GM12878 (cell line): ENCODE results near the gene IFRD1. TPM values are rescaled to one million over a fixed set of nuclear protein-coding genes. Genes with fewer than 3 reads are reported as not detected.

Source experiments
- CBFB ChIP-seq: IDR thresholded peaks from 2 replicates; pipeline ENCODE4 v1.6.1; 2016; ENCODE audit warnings: antibody characterized with exemption, low read depth
- CEBPB ChIP-seq, 2 experiments: fragments of 150-350 bp in 1 of 2; IDR thresholded peaks; 2 replicates each; pipeline ENCODE4 v1.6.1; 2012 to 2014; ENCODE audit warnings: low read depth in 2 of 2, low read length in 2 of 2, borderline replicate concordance in 1 of 2, inconsistent platforms in 1 of 2
- CUX1 ChIP-seq: IDR thresholded peaks from 2 replicates; pipeline ENCODE4 v1.6.1; 2012; ENCODE audit warnings: improper control_type of control experiment, low read depth, low read length; ENCODE audit not compliant: insufficient replicate concordance
- EED ChIP-seq: sonication (generic); IDR thresholded peaks from 2 replicates; pipeline ENCODE4 v1.6.1; 2016; ENCODE audit warnings: antibody characterized with exemption, low read depth
- FOS ChIP-seq: IDR thresholded peaks from 3 replicates; pipeline ENCODE4 v1.6.1; 2011; ENCODE audit warnings: borderline replicate concordance; ENCODE audit not compliant: insufficient read length; ENCODE audit errors: extremely low read depth
- MTA3 ChIP-seq: IDR thresholded peaks from 2 replicates; pipeline ENCODE4 v1.6.1; 2012; ENCODE audit warnings: low read length, inconsistent platforms, borderline replicate concordance
- NFIC ChIP-seq: IDR thresholded peaks from 2 replicates; pipeline ENCODE4 v1.6.1; 2012; ENCODE audit warnings: low read depth, mild to moderate bottlenecking, inconsistent platforms, low read length, moderate library complexity
- NFXL1 ChIP-seq: fragments of 450-650 bp; IDR thresholded peaks from 2 replicates; pipeline ENCODE4 v1.6.1; 2017; ENCODE audit warnings: antibody characterized with exemption, mild to moderate bottlenecking, borderline replicate concordance
- PKNOX1 ChIP-seq: fragments of 450-650 bp; IDR thresholded peaks from 2 replicates; pipeline ENCODE4 v1.6.1; 2016; ENCODE audit warnings: mild to moderate bottlenecking
- POU2F2 ChIP-seq: IDR thresholded peaks from 3 replicates; pipeline ENCODE4 v1.6.1; 2011; ENCODE audit warnings: low read depth, mild to moderate bottlenecking, low read length, borderline replicate concordance
- RCOR1 ChIP-seq: conservative IDR thresholded peaks from 2 replicates; pipeline ENCODE4 v1.6.1; 2012; ENCODE audit warnings: low read depth, low read length, improper control_type of control experiment
- RELA ChIP-seq: fragments of 450-650 bp; IDR thresholded peaks from 2 replicates; pipeline ENCODE4 v1.8.0; 2014; ENCODE audit warnings: borderline replicate concordance; ENCODE audit not compliant: partially characterized antibody
- SREBF1 ChIP-seq: IDR thresholded peaks from 2 replicates; pipeline ENCODE4 v1.6.1; 2012; ENCODE audit warnings: mild to moderate bottlenecking, low read length
- SREBF2 ChIP-seq: IDR thresholded peaks from 2 replicates; pipeline ENCODE4 v1.6.1; 2012; ENCODE audit warnings: mild to moderate bottlenecking, low read length
- polyA plus RNA-seq, 11 experiments: library from polyadenylated mRNA; depleted of rRNA in 4 of 11; unstranded in 6 of 11; stranded (reverse) in 5 of 11; fragments of >200 nt; fragmentation: Nextera tagmentation in 4 of 11; fragmentation: Illumina TruSeq in 1 of 11; extraction: Ambion mirVana in 4 of 11; extraction: Trizol in 1 of 11; gene quantifications; 1 replicate in 1 of 11; 2 replicates in 10 of 11; pipeline versions ENCODE4 v1.2.1 to v1.2.3, GENCODE V29; 2011 to 2016; ENCODE audit warnings: inconsistent platforms in 2 of 11, missing spikeins in 2 of 11, low read depth in 1 of 11
- total RNA-seq, 4 experiments: library from RNA; depleted of rRNA in 3 of 4; stranded (reverse); fragments of >200 nt in 3 of 4; fragmentation: Illumina TruSeq in 1 of 4; extraction: Trizol in 1 of 4; gene quantifications; 2 replicates each; pipeline versions ENCODE4 v1.2.1 to v1.2.3, GENCODE V29; 2013 to 2021
- TF ChIP-seq, protein P1 (sequence below): IDR thresholded peaks from 2 replicates; pipeline ENCODE4 v1.6.1; 2011; ENCODE audit warnings: mild to moderate bottlenecking, low read depth, low read length, moderate library complexity; ENCODE audit not compliant: insufficient replicate concordance
- TF ChIP-seq, protein P2 (sequence below): fragments of 450-650 bp; IDR thresholded peaks from 2 replicates; pipeline ENCODE4 v1.6.1; 2016; ENCODE audit warnings: mild to moderate bottlenecking
- TF ChIP-seq, protein P3 (sequence below), 3 experiments: IDR thresholded peaks in 2 of 3; conservative IDR thresholded peaks in 1 of 3; 2 replicates each; pipeline ENCODE4 v1.5.1; 2011; ENCODE audit warnings: low read depth in 3 of 3, low read length in 3 of 3, mild to moderate bottlenecking in 3 of 3, control low read depth in 2 of 3, moderate library complexity in 2 of 3, inconsistent platforms in 1 of 3, mixed read lengths in 1 of 3; ENCODE audit not compliant: control insufficient read depth in 2 of 3, insufficient read depth in 1 of 3; ENCODE audit errors: extremely low read depth in 1 of 3

IFRD1 gene
- total and polyA plus RNA-seq, 10 of the 15 experiments (the other 5 are each of a cell fraction or from before 2014, with no cell fraction given) = 9.6 to 31.1 (median 19.9) TPM

DNA sequence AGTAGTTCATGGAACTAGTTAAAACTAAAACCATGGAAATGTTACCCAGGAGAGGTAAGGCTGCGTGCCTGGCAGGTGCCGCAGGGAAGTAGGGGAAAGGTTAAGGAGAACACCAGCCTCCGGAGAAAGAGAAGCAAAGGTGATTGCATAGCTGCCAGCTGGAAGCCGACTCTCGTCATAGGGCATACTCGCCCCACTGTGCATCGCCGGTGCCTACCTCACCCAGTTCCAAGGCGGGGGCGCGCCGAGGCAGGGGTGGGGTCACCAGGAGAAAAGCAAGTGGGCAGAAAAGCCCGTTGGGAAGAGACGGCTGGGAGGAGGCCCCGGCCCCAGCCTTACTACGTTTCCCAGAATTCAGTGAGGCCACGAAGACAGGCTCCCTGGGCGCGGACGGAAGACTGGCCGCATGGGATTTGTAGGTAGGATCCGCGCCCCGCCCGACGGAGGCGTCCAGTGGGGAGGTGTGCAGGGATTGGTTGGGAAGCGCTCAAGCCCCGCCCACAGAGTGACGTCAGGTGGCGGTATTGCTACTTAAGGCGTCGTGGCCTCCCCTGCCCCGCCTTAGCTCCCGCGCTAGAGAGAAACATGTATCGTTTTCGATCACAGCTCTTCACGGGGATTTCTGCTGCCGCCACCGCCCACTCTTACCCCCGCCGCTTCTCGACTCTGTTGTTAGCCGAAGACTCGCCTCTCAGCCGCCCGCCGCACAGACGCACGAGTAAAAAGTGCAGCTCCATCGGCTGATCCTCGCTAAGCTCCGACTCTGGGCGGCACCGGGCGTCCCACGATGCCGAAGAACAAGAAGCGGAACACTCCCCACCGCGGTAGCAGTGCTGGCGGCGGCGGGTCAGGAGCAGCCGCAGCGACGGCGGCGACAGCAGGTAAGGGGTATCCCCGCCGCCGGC is at the start of gene IFRD1 (continued):
- TF ChIP-seq RELA (peak; percentile 37), SREBF1 (no peak; the same call in 1 of the 2 replicates), RCOR1 (no peak), CBFB (peak; percentile 86; the same call in 1 of the 2 replicates), SREBF2 (no peak), PKNOX1 (peak; percentile 45), EED (no peak; the same call in 1 of the 2 replicates), NFIC (no peak), POU2F2 (peak; percentile 94), MTA3 (no peak), NFXL1 (no peak), CUX1 (no peak), FOS (no peak), CEBPB (IDR thresholded peaks at IDR 0.05; ENCODE audit: borderline replicate concordance in 1 of 2, low read depth in 2 of 2, low read length in 2 of 2) (no peak)
- TF ChIP-seq, protein P1, sequence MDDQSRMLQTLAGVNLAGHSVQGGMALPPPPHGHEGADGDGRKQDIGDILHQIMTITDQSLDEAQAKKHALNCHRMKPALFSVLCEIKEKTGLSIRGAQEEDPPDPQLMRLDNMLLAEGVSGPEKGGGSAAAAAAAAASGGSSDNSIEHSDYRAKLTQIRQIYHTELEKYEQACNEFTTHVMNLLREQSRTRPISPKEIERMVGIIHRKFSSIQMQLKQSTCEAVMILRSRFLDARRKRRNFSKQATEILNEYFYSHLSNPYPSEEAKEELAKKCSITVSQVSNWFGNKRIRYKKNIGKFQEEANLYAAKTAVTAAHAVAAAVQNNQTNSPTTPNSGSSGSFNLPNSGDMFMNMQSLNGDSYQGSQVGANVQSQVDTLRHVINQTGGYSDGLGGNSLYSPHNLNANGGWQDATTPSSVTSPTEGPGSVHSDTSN = no peak
- TF ChIP-seq, protein P2, sequence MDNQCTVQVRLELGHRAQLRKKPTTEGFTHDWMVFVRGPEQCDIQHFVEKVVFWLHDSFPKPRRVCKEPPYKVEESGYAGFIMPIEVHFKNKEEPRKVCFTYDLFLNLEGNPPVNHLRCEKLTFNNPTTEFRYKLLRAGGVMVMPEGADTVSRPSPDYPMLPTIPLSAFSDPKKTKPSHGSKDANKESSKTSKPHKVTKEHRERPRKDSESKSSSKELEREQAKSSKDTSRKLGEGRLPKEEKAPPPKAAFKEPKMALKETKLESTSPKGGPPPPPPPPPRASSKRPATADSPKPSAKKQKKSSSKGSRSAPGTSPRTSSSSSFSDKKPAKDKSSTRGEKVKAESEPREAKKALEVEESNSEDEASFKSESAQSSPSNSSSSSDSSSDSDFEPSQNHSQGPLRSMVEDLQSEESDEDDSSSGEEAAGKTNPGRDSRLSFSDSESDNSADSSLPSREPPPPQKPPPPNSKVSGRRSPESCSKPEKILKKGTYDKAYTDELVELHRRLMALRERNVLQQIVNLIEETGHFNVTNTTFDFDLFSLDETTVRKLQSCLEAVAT = peak; percentile 86
- TF ChIP-seq, protein P3, sequence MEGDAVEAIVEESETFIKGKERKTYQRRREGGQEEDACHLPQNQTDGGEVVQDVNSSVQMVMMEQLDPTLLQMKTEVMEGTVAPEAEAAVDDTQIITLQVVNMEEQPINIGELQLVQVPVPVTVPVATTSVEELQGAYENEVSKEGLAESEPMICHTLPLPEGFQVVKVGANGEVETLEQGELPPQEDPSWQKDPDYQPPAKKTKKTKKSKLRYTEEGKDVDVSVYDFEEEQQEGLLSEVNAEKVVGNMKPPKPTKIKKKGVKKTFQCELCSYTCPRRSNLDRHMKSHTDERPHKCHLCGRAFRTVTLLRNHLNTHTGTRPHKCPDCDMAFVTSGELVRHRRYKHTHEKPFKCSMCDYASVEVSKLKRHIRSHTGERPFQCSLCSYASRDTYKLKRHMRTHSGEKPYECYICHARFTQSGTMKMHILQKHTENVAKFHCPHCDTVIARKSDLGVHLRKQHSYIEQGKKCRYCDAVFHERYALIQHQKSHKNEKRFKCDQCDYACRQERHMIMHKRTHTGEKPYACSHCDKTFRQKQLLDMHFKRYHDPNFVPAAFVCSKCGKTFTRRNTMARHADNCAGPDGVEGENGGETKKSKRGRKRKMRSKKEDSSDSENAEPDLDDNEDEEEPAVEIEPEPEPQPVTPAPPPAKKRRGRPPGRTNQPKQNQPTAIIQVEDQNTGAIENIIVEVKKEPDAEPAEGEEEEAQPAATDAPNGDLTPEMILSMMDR (IDR thresholded peaks at IDR 0.05 in 2 of 3, conservative IDR thresholded peaks at IDR 0.05 in 1 of 3; ENCODE audit: control insufficient read depth in 2 of 3, extremely low read depth in 1 of 3, insufficient read depth in 1 of 3, low read depth in 3 of 3, low read length in 3 of 3) = no peak
